ENCODE data around the gene ERGIC1.
A peak's percentile ranks its signal among the peaks of the same experiment; 100 is the strongest.

Gene ERGIC1

DNA sequence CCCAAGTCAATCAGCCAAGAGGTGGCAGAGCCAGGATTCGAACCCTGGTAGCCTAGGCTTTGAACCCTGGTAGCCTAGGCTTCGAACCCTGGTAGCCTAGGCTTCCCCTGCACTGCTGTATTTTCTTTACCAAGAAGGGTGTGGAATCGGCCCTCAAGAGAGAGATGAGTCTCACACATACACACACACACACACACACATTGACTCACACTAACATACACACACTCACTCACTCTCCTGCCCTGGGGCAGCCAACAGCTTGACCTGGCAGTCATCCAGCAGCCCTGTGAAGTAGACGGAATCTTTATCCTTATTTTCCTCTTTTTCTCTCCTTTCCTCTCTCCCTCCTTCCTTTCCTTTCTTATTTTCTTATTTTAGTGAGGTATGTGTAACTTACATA lies 69.7 kb downstream of the ERGIC1 start:
- DNase-seq (ENCODE audit: low read depth): no peak

DNA sequence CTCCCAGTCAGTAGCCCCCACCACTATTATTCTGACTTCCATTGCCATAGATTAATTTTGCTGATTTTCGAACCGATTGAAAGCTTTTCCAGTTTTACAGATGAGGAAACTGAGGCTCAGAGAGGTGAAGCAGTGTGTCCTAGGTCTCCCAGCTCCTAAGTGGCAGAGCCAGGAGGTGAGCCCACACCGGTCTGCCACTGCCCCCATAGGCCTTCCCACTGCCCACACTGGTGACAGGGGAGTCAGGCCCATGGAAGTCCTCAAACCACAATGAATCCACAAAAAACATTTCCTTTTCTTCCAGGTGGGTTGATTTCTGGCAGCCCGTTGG lies 70.2 kb downstream of the ERGIC1 start:
- no peak for DNase-seq (ENCODE audit: low read depth)

DNA sequence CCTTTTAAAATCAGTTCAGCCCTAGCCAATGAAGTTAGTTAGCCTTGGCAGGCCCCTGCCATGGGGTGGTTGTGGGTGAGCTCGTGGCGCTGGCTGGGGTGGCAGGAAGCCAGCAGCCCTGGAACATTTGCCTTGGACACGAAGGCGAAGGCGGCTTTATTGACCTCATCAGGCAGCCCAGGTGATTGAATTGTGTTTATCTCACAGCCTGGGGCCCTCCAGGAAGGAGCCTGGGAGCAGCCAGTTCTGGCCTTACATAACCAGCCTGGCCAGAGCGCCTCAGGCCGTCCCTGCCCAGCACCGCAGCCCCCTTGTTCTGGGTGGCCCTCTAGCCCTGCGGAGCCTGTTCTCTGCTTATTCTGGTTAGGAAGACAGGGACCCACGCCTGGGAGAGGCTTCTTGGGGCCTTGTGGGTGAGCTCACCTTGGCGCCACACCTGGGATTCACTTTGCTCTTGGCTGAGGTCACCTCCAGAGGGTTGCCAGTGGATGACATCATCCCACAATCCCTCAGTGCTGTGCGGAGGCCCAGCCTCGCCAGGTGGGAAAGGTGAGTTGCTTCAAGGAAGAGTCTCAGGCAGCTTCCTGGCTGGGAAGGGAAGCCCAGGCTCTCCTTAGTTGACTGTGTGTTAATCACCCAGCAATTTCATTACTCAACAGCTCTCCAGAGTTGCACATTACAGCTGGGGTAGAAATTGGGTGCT lies 70.7 kb downstream of the ERGIC1 start:
- no peak for DNase-seq (ENCODE audit: low read depth)

DNA sequence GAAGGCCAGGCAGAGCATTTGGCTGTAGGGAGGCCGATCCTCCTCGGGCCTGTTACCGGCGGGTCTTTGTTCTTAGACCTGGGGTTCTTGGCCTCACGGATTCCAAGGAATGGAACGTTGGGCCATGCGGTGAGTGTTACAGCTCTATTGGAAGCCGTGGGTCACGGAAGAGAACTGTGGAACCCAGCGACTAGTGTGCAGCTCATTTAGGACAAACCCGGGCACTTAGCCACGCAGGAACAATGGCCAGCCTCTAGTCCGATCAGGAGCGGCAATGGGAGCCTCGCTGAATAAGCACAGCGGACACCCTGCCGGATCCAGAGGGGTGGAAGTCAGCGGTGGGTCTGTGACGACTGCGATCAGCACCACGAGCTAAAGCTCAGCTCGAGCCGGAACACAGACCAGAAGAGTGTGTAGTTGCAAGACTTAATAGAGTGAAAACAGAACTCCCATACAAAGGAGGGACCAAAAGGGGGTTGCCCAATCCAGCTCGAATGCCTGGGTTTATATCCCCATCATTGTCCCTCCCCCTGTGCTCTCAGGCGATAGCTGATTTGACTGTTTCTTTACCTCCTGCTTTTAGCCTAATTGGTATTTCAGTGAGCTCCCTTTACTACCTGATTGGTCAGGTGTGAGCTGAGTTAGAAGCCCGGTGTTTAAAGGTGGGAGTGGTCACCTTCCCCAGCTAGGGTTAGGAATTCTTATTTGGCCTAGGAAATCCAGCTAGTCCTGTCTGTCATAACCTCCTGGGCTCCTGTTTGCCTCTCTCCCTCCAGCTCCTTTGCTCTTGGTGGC lies 71.5 kb downstream of the ERGIC1 start:
- DNase-seq (ENCODE audit: low read depth): no peak

DNA sequence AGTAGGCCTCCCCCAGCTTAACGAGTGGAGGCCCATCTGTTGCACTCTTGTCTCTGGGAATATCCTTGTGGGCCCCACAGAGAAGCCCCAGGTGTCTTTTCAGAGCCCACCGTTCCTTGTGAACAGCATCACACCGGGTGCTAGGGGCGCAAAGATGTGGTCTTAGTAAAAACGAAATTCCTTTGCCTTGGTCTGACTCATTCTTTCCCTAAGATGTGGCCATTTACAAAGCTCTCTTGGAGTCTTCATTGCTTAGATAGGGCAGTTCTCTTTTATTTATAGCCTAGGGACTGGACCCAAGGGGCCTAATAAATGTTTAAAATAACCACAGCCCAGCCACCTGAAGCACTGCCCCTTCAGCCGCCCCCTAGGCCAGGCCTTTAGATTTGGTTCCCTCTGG lies 72.4 kb downstream of the ERGIC1 start:
- DNase-seq (ENCODE audit: low read depth): no peak

DNA sequence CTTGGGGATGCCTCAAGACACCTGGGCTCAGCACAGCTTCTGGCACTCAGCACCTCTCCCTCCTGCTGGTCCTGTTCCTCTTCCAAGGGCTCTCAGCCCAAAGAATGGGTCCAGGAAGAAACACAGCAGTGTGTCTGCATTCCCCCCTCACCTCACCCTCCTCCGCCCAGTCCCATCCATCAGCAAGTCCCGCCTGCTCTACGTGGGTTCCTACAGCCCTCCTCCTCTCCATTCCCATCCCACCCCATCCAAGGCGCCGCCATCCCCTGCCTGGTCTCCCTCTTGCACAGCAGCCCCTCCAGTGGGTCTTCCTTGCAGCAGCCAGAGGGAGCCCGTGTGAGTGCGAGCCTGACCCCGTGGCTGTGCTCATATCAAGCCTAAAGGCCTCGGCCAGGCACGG lies 72.8 kb downstream of the ERGIC1 start:
- no peak for DNase-seq (ENCODE audit: low read depth)

DNA sequence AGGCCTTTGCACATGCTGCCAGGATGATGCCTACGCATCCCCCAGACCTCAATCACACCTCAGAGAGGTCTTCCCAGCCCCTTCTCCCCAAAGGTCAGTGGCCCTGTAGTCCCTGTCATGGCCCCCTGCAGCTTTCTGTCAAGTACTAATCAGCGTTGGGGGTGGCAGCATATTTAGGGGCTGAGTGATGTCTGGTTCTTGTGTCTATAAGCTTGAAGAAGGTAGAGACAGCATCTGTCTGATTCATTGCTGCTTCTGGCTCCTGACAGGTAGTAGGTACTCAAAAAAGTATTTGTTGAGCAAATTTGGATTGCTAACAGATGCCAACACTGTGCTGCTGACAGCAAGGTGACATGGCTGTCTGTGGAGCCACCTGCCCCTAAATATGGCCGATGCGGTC lies 73.6 kb downstream of the ERGIC1 start:
- no peak for DNase-seq (ENCODE audit: low read depth)

DNA sequence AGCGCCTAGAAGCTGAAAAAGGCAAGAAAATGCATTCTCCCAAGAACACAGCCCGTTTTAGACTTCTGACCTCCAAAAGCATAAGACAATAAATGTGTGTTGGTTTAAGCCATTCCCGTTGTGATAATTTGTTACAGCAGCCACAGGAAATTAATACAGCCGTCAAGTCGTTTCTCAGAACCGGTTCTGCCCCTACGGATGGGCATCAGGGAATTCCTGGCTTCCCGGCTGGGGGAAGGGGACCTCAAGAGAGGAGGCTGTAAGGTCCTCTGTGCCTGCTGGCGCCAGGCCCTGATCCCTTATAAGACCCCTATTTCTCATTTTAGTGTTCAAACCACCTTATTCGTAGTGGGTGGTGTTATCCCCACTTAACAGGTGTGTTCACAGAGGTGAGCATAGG lies 74.6 kb downstream of the ERGIC1 start:
- DNase-seq (ENCODE audit: low read depth): no peak

DNA sequence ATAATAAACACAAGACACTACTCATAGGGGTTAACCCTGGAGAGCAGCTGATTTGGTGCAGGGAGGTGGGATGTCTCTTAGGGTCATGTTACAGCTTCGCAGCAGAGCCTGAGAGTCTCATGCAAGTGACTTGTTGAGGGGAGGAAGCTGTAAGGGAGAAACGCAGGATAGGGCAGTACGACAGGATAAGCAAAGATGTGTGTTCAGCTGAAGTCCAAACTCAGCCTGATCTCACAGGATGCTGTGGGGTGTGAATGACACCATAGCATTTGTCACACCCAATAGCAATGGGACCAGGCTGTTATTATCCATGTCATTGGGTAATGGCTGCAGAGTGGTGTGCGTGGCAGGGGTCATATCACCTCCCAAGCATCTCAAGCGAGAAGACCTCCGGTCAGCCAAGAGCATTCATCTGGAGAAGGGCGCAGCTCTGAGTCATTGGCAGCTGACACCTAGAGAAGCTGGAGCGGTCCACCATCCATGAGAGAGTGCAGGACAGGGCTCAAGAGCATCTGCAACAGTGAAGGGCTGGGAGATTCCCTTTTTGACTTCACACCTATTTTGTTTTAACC lies 76.0 kb downstream of the ERGIC1 start:
- no peak for DNase-seq (ENCODE audit: low read depth)

DNA sequence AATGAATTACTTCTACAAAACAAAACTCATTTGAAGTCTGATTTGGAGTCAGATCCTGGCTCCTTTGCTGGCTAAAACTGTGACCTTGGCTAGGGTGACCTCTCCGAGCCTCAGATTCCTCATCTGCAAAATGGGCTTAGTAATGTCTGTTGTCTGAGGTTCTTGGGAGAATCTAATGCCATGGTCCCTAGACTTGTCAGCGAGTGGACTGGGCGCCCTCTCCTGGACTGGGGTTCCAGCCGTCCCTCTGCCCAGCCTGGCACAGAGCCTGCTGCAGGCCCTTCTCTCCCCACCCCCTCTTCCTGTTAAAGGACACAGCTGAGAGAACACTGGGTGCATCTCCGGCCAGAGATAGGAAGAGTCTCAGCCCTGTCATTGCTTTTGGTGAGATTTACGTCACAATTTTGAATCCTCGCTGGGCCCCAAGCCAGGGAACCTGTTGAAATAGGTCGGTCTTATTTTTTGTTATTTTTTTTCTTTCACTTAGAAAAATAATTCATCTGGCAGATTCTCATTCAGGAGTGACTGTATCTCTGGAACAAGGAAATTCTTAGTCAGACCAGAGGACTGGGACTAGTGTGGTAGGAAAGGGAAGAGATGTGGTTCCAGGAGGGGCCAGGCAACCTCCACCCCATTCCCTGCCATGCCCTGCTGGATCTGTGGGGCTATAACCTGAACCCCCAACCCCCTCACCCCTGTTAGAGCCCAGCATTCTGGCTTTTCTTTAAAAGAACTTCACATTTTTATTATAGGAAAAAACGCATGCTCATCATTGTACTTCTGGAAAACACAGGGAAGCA lies 77.0 kb downstream of the ERGIC1 start:
- DNase-seq (ENCODE audit: low read depth): no peak

DNA sequence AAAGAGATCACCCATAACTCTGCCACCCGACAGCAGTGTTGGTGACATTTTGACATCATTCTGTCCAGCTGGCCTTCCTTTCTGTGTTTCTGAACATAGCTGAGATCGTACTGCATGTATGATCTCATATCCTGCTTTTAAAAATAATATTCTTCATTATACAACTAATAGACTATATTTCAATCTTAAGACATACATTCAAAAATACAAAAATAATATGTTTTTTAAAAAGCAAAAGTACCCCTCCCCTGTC lies 77.5 kb downstream of the ERGIC1 start:
- no peak for DNase-seq (ENCODE audit: low read depth)

DNA sequence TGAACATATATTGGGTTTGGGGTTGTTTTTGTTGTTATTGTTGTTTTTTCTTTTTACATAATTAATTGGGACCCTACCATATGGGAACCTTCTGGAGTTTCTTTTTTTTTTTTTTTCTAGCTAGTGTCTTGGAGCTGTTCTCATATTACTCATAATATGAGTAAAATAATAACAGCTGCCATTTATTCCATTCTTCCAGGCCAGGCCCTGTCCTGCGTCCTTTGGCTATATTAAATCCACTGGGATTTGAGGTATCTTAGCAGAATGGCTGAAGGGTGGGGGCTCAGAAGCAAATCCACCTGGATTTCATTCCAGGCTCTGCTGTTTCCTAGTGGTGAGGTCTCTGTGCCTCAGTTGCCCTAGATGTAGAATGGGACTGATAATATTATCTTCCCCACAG lies 77.9 kb downstream of the ERGIC1 start:
- DNase-seq (ENCODE audit: low read depth): no peak

DNA sequence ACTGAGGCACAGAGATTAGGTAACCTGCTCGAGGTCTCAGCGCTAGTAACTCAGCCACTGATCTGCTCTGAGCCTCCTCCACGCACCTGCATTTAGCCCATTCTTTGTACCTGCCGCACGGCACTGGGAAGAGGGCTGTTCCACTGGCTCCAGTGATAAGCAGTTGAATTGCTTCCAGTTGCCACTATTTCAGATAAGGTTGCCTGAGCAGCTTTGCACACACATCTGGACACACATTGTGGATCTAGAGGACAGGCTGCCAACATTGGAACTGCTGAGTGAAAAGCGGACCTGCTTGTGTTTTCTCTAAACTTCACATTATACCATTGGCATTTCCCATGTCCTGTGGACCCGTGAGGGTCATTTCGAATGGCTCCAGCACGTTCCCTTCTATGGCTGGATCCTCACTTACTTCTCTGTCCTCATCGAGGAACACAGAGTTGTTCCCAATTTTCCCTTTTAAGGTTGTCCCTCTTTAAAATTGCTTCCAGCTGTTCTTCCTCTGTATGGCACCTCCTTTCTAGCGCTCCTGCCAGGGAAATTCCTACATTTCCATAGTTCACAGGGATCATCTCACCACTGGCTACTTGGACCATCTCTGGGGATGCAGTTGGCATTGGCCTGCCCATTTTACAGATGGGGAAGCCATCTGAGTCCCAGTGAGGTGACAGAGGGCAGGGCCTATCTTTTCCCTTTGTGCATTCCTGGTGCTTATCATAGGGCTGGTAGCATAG lies 79.2 kb downstream of the ERGIC1 start:
- DNase-seq (ENCODE audit: low read depth): no peak

DNA sequence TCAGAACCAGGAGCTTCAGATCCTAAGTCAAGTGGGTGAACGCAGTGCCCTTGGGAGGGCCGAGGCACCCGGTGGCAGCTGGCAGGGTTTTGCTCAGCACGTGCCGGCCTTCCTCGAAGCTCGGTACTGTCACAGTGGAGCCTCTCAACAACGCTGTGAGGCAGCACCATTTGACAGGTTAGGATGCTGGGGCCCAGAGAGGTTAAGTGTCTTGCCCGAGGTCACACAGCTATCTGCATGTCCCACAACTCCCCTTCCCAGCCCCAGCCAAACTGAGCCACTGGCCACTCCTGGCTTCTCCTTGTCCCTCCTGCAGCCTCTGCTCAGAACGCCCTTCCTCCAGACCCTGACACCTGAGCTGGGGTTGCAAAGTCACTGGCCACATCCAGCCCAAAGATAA lies 81.5 kb downstream of the ERGIC1 start:
- no peak for DNase-seq (ENCODE audit: low read depth)

DNA sequence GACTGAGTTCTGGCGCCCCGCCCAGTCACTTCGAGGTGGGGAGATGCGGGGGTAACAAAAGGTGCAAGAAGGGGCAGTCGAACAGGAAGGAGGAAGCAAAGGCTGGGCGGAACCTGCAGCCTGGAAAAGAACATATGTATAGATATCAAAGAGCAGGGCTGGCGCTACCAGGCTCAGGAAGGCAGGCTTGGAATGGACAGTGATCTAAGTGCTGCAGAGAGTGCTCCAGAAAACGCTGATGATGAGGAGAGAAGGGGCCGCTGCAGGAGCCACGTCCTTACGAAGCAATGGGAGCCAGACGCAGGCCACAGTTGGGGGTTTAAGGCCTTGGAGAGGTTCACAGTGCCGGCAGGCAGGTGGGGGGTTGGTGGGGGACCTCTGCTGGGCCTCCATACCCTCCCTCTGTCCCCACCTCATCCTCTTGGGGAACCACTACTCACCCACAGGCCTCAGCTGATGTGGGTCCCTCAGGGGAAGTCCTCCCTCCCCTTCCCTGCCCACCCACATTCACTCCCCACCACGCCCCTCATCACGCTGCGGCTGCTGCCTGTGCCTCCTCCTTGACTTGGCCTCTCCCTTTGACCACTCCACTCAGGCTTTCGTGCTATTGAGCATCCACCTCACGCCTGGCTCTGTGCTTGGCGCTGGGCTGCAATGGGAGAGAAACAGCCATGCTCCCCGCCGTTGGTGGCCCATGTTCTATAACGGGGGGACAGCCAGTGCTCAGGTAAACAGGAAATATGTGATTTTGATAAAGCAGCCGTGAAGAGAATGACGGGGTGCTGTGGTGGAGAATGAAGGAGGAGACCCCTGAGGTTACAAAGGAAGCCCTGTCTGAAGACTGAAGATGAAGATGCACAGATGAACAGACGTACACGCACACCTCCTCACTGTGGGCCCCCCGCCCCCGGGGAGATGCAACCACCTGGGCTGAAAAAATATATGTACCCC lies 84.6 kb downstream of the ERGIC1 start:
- DNase-seq (ENCODE audit: low read depth): peak; percentile 43

DNA sequence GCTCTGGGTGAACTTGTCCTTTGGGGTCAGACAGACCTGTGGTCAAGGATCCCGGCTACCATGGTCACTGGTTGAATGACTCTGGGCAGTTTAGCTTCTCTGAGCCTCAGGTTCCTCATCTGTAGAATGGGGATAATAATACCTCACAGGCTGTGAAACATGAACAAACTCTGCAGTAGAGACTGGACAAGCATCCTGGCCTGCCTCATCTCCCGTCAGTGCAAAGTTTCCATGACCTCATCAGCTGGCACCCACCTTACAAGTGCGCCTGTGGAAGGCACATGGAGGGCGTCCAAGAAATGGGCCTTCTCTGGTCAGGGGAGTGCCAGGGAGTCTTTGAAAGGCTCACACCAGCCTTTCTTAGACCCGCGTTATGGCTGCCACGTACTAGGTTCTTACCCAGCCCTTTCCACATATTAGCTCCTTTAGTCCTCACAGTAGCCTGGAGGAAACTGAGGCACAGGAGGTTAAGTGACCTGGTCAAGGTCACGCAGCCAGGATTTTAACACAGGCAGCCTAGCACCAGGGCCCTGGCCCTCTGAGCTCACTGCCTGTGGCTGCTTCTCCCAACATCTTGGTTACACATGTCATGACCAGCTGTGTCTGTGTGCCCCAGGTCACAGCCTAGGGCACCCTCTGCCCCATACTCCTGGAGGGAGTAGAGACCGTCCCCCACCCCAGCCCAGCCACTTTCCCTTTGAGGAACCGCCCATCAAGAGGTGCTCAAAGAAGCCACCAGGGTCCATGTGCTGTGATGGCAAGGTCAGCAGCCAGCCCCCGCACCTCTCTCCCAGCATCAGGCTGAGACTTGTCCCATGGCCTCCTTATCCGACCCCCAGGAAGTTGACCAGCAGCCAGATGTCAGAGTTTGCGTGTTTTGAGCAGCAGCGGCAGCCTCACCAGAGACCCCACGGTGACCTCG lies 85.7 kb downstream of the ERGIC1 start:
- no peak for DNase-seq (ENCODE audit: low read depth)

DNA sequence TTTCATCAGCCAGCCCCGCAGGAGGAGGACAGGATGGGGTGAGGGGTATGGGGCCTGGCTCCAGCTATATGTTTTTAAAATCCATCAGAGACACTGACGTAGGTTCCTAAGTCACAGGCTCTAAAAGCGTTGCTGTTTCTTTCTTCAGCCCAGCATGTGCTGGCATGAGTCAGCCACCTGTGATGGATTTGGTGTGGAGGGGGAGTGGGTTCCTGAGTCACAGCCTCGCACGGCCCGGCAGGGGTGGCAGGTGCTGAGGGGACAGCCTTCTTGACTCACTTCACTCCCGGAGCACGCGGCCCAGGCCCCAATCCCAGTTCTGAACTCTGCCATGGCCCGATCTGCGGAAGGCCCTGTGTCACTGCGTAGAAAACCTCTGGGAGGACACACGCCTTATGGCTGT lies 86.4 kb downstream of the ERGIC1 start:
- DNase-seq (ENCODE audit: low read depth): no peak

DNA sequence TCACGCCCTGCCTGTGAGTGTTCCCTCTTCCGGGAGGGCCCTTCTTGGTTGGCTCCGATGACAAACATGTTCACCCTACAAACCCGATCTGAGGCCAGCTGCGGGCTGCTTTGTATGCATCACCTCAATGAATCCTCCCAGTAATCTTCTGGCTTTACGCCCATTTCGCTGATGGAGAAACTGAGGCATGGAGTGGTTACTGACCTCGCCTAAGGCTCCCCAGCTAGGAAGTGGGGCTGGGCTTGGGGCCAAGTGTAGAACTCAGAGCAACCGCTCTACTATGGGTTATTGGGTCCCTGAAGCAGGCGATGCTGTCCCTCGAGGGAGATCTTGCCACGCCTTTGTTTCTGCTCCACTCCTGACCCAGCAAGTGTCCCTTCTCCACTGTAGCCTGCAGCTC lies 86.9 kb downstream of the ERGIC1 start:
- DNase-seq (ENCODE audit: low read depth): no peak

DNA sequence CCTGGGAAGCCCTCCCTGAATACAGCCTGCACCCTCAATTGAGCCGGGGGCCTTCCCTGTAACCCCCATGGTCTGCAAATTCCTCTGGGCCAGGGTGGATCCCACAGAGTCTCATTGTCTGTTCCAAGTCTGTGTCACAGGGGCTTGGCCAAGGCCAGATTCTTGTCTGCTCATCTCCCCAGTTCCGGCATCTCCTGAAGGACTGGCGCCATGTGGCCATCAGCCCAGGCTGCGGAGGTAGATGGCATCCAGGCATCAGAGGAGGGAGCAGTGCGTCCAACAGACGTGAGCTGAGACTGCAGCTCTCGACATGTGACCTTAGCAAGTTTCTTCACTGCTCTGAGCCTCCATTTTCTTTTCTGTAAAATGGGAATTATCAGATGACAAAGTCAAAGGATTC lies 87.9 kb downstream of the ERGIC1 start:
- no peak for DNase-seq (ENCODE audit: low read depth)

DNA sequence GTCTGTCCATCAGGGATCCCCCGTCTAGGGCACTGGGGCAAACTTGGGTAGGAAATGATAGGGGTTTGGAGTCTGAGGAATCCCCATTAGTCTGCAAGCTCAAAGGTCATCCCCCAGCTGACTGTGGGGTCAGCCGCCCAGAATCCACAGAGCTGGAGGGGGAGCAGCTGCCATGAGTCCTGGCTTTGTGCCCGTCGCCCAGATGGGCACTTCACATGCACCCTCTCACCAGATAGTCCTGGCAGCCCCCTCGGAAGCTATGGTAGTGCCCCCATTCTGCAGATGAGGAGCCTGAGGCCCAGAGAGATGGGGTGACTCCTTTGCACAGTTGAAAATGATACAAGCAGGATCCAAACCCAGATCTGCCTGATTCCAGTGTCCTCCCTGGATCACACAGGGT lies 89.5 kb downstream of the ERGIC1 start:
- no peak for DNase-seq (ENCODE audit: low read depth)

All from activated gamma-delta T cell treated with anti-CD3 and anti-CD28 coated beads, Interleukin-2, amount 50 U/mL, for 16 hours (primary cell).